ENCODE data around the gene OTUB2.

The OTUB2 gene

GRCh38 chr14:94021416-94022157 is 4.6 kb upstream of the OTUB2 start:
- DNase-seq: no peak

- DNase-seq: no peak
Measured at GRCh38 chr14:94022532-94023411, 3.4 kb upstream of the OTUB2 start.

GRCh38 chr14:94024549-94024948 is 1.6 kb upstream of the OTUB2 start:
- no peak for DNase-seq

- no peak for DNase-seq
Measured at GRCh38 chr14:94025720-94026119, 420 bp upstream of the OTUB2 start.

- no peak for DNase-seq
Measured at GRCh38 chr14:94026889-94027469, 839 bp downstream of the OTUB2 start.

GRCh38 chr14:94027566-94028449 is 1.7 kb downstream of the OTUB2 start:
- no peak for DNase-seq

- peak; percentile 47 for DNase-seq
Measured at GRCh38 chr14:94028450-94028826, 2.3 kb downstream of the OTUB2 start.

GRCh38 chr14:94029265-94029664 is 3.1 kb downstream of the OTUB2 start:
- DNase-seq: no peak

GRCh38 chr14:94029671-94030203 is 3.6 kb downstream of the OTUB2 start:
- DNase-seq: no peak

- DNase-seq: no peak
Measured at GRCh38 chr14:94030571-94030970, 4.4 kb downstream of the OTUB2 start.

GRCh38 chr14:94031161-94031882 is 5.2 kb downstream of the OTUB2 start:
- no peak for DNase-seq

- DNase-seq: no peak
Measured at GRCh38 chr14:94031883-94032279, 5.7 kb downstream of the OTUB2 start.

GRCh38 chr14:94034886-94035285 is 8.7 kb downstream of the OTUB2 start:
- DNase-seq: no peak

- DNase-seq: peak; percentile 56
Measured at GRCh38 chr14:94036313-94037167, 10.4 kb downstream of the OTUB2 start.

- DNase-seq: no peak
Measured at GRCh38 chr14:94037954-94038353, 11.8 kb downstream of the OTUB2 start.

GRCh38 chr14:94038510-94038909 is 12.4 kb downstream of the OTUB2 start:
- DNase-seq: no peak

GRCh38 chr14:94038921-94039629 is 12.9 kb downstream of the OTUB2 start:
- no peak for DNase-seq

- no peak for DNase-seq
Measured at GRCh38 chr14:94040247-94040646, 14.1 kb downstream of the OTUB2 start.

- DNase-seq: no peak
Measured at GRCh38 chr14:94040796-94041195, 14.7 kb downstream of the OTUB2 start.

All from NK-92 treated with Interleukin-12 subunit alpha and Interleukin-12 subunit beta, amount 100 ng/mL, for 24 hours (cell line).